Lower leg skin (tissue), 4 donors: ENCODE measurements around the gene TFEB. TPM values are rescaled to one million over a fixed set of nuclear protein-coding genes. Genes with fewer than 3 reads are reported as not detected.

Source experiments
- DNase-seq, 2 donors: peaks; one replicate each; pipeline ENCODE4 v3.0.0-alpha.2; 2019; ENCODE audit warnings: low spot score in 2 of 2
- H3K4me3 ChIP-seq: fragments of 200-600 bp; sonication (generic); 2 replicates; pipeline ENCODE4 v1.5.1; 2017; ENCODE audit warnings: mild to moderate bottlenecking, low read depth; ENCODE audit not compliant: poor library complexity, severe bottlenecking
- CTCF ChIP-seq, 3 donors: fragments of 450-650 bp; IDR thresholded peaks; one replicate each; pipeline ENCODE4 v1.5.1; 2016; ENCODE audit warnings: antibody characterized with exemption in 3 of 3, mild to moderate bottlenecking in 3 of 3, moderate library complexity in 2 of 3
- POLR2A ChIP-seq, 2 donors: fragments of 450-650 bp; IDR thresholded peaks; one replicate each; pipeline ENCODE4 v1.6.1; 2016 to 2017; ENCODE audit warnings: antibody characterized with exemption in 2 of 2, mild to moderate bottlenecking in 1 of 2, moderate library complexity in 1 of 2
- WGBS, 2 donors: methylation state at CpG; one replicate each; pipeline ENCODE4 v1.1.5; 2018; 5-methylcytosine and 5-hydroxymethylcytosine counted together
- intact Hi-C: fragments of 100-400 bp; cut with DNase I; formaldehyde crosslinking; loops from one replicate; pipeline ENCODE4 v1.15.0; 2023; ENCODE audit warnings: low total_unique reads
- total RNA-seq, 4 donors: library from RNA; depleted of rRNA; stranded (reverse); fragments of >200 nt; gene quantifications; one replicate each; pipeline ENCODE4 v1.1.0, GENCODE V29; 2016

The TFEB gene
- total RNA-seq, 4 donors from 2014 or later = 20.2 to 38.3 (median 26.0) TPM

GRCh38 chr6:41779788-41780550, 44.6 kb upstream of the TFEB start, which contains the start of gene FRS3:
FRS3 (minus strand) TSS chr6:41779900; CDS start chr6:41776987, 2,913 bp downstream.
- intact Hi-C loops = loop anchor here (5.0 to 10.0 kb wide), 2 partner anchors 145 to 262 kb away; partner anchors contain the start of genes BYSL and MED20
- peak; percentile 97 to 100 for DNase-seq
- H3K4me3 ChIP-seq = peak within 1 kb of the TSS; percentile 42
- TF ChIP-seq POLR2A (IDR thresholded peaks at IDR 0.05) (no peak), CTCF (IDR thresholded peaks at IDR 0.05) (peak in 1 of 3 donors; percentile 68)
- WGBS, 2 donors = 1% methylated on average over 33 to 36 of the region's 73 CpGs

GRCh38 chr6:41779336-41779735, 43.9 kb upstream of the TFEB start:
- intact Hi-C loops = no loop called here
- TF ChIP-seq CTCF (IDR thresholded peaks at IDR 0.05) = no peak
- TF ChIP-seq POLR2A (IDR thresholded peaks at IDR 0.05) = no peak
- peak overlapping the region; percentile 28 for H3K4me3 ChIP-seq
- no peak for DNase-seq
- WGBS, 2 donors = 2 to 7% methylated on average over 10 to 15 of the region's 16 CpGs

- peak overlapping the region; percentile 28 for H3K4me3 ChIP-seq
- intact Hi-C loops = no loop called here
- WGBS, 2 donors = 58 to 64% methylated on average over 6 of the region's 6 CpGs
- TF ChIP-seq CTCF (IDR thresholded peaks at IDR 0.05) = no peak
- TF ChIP-seq POLR2A (IDR thresholded peaks at IDR 0.05) = no peak
- no peak for DNase-seq
These were observed 43.5 kb upstream of the TFEB start for GRCh38 chr6:41778895-41779294.

GRCh38 chr6:41777551-41778285, 42.3 kb upstream of the TFEB start:
- TF ChIP-seq CTCF (IDR thresholded peaks at IDR 0.05) = no peak
- no peak for TF ChIP-seq POLR2A (IDR thresholded peaks at IDR 0.05)
- intact Hi-C loops = no loop called here
- WGBS, 2 donors = 85 to 91% methylated on average over 5 of the region's 5 CpGs
- DNase-seq = no peak
- H3K4me3 ChIP-seq = no peak overlapping the region

- intact Hi-C loops = no loop called here
- TF ChIP-seq CTCF (IDR thresholded peaks at IDR 0.05) (no peak), POLR2A (IDR thresholded peaks at IDR 0.05) (no peak)
- 91 to 97% methylated on average over 13 of the region's 13 CpGs for WGBS, 2 donors
- DNase-seq = no peak
- no peak overlapping the region for H3K4me3 ChIP-seq
These were observed 40.0 kb upstream of the TFEB start for GRCh38 chr6:41775293-41775882.
